HG03565 (cell line): Measurements from ENCODE around the gene FLOT2.
"Not testable (repeated sequence)": the region's sequence is repeated elsewhere in the genome, so short reads cannot be mapped to it uniquely, and the experiment has no call there.

Experiments used
- ATAC-seq: cut with Tn5 transposase; IDR thresholded peaks from one replicate; pipeline ENCODE4 v1.9.1; 2021; ENCODE audit warnings: mild to moderate bottlenecking, moderate library complexity; ENCODE audit not compliant: unreplicated experiment

Gene FLOT2

GRCh38 chr17:28896884-28897768 is at the start of gene FLOT2:
Gene FLOT2 (minus strand): TSS chr17:28897733. CDS start chr17:28897574, 159 bp downstream.
- ATAC-seq = no peak

- no peak for ATAC-seq
Measured at GRCh38 chr17:28946239-28946638, 48.7 kb upstream of the FLOT2 start.

GRCh38 chr17:28944862-28945741 is 47.6 kb upstream of the FLOT2 start:
- no peak for ATAC-seq

GRCh38 chr17:28944343-28944742 is 46.8 kb upstream of the FLOT2 start:
- ATAC-seq = no peak

GRCh38 chr17:28942925-28943324 is 45.4 kb upstream of the FLOT2 start:
- ATAC-seq = no peak

- no peak for ATAC-seq
Measured at GRCh38 chr17:28941251-28941650, 43.7 kb upstream of the FLOT2 start.

- no peak for ATAC-seq
Measured at GRCh38 chr17:28940675-28941074, 43.1 kb upstream of the FLOT2 start.

- ATAC-seq = no peak
Measured at GRCh38 chr17:28940142-28940541, 42.6 kb upstream of the FLOT2 start.

GRCh38 chr17:28938552-28938951 is 41.0 kb upstream of the FLOT2 start:
- no peak for ATAC-seq

GRCh38 chr17:28937044-28937729 is 39.7 kb upstream of the FLOT2 start:
- no peak for ATAC-seq

GRCh38 chr17:28935744-28936460 is 38.4 kb upstream of the FLOT2 start:
- no peak for ATAC-seq

- not testable (repeated sequence) for ATAC-seq
Measured at GRCh38 chr17:28934508-28934907, 37.0 kb upstream of the FLOT2 start.

- ATAC-seq = no peak
Measured at GRCh38 chr17:28929787-28930186, 32.3 kb upstream of the FLOT2 start.

GRCh38 chr17:28928061-28928460 is 30.5 kb upstream of the FLOT2 start:
- no peak for ATAC-seq

- no peak for ATAC-seq
Measured at GRCh38 chr17:28926786-28927185, 29.3 kb upstream of the FLOT2 start.

- no peak for ATAC-seq
Measured at GRCh38 chr17:28926366-28926765, 28.8 kb upstream of the FLOT2 start.

- ATAC-seq = no peak
Measured at GRCh38 chr17:28925912-28926365, 28.4 kb upstream of the FLOT2 start.

- no peak for ATAC-seq
Measured at GRCh38 chr17:28920201-28920600, 22.7 kb upstream of the FLOT2 start.

GRCh38 chr17:28918295-28918694 is 20.8 kb upstream of the FLOT2 start:
- ATAC-seq = no peak

- no peak for ATAC-seq
Measured at GRCh38 chr17:28917465-28917864, 19.9 kb upstream of the FLOT2 start.
